GM21786 (cell line): Measurements from ENCODE around the gene INPP5F.
"Not testable (repeated sequence)": the region's sequence is repeated elsewhere in the genome, so short reads cannot be mapped to it uniquely, and the experiment has no call there.

Source experiments
- ATAC-seq: cut with Tn5 transposase; IDR thresholded peaks from one replicate; pipeline ENCODE4 v1.9.1; 2021; ENCODE audit not compliant: unreplicated experiment

Gene INPP5F

DNA sequence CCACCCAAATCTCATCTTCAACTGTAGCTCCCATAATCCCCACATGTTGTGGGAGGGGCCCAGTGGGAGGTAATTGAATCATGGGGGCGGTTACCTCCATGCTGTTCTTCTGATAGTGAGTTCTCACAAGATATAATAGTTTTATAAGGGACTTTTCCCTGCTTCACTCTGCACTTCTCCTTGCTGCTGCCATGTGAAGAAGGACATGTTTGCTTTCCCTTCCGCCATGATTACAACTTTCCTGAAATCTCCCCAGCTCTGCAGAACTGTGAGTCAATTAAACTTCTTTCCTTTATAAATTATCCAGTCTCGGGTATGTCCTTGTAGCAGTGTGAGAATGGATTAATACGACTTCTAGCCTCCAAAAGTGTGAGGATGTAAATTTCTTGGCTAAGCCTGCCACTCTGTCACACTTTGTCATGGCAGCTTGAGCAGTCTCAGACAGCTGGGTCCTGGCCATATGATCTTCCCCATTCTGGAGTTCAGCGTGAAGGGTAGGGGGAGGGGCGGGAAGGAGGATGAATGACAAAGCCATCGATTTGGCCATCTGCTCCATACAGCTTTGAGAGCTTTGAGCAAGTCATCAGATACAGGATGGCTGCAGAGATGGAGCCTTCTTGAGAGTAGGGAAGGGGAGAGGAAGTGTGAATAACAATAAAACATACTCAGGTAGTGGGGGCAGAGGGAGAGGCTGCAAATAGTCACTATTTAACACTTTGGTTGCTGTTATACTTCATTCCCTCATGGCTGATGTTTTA is 19.1 kb upstream of the INPP5F start:
- ATAC-seq, result no peak

DNA sequence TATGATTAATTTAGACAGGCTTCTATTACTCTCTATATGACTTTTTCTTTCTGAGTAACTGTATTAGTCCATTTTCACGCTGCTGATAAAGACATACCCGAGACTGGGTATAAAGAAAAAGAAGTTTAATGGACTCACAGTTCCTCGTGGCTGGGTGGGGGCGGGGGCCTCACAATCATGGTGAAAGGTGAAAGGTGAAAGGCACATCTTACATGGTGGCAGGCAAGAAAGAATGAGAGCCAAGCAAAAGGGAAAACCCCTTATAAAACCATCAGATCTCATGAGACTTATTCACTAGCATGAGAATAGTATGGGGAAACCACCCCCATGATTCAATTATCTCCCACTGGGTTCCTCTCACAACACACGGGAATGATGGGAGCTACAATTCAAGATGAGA is 18.5 kb upstream of the INPP5F start:
- ATAC-seq, result not testable (repeated sequence)

DNA sequence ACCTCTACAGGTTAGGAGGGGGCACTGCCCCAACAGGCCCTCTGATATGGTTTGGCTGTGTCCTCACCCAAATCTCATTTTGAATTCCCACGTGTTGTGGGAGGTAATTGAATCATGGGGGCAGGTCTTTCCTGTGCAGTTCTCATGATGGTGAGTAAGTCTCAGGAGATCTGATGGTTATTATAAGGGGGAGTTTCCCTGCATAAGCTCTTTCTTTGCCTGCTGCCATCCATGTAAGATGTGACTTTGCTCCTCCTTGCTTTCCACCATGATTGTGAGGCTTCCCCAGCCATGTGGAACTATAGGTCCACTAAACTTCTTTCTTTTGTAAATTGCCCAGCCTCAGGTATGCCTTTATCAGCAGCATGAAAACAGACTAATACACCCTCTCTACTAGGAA is 14.9 kb upstream of the INPP5F start:
- not testable (repeated sequence) for ATAC-seq

DNA sequence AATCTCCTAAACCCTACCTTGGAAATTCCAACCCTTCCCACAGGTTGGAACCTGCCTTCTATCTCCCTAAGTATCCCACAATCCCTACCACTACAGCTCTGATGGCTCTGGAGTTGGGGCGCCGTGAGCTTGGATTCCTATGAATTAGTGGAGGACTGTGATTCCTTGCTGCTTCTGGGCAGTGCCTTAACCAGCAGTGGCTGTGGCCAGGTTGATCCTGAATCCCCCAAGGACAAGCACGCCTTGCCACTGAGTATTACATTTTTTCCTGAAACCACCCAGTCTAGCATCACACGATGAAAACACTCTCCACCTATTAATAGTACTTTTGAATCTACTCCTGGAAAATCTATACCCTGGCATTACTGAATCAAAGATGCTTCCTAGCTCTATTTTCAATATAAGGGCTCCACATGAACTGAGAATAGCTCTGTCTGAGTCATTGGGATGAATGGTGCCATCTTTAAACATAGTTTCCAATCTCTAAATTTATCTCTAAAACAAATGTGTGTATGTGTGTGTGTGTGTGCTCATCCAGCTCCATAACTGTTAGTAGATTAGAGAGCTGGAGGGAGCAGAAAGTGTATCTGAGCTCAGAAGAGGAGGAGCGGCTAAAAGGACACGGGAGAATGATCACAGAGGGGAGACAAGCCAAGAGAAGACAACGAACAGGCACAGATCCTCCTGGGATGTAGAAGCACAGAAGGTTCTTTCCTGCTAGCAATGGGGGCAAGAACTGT is 11.9 kb upstream of the INPP5F start:
- ATAC-seq, result no peak

DNA sequence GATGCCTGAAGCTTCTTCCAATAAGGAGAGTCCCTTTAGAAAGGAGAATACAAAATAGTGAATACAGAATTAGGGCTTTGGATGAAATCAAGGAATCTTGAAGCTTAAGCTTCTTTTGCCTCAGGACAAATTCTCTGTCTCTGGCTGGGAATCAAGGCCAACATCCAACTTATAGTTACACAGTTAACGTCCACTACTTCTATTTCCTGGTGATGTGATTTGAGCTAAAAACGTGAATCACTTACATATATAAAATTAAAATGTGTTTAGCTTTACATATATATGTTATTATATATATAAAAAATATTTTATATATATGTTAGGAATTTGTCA is 11.4 kb upstream of the INPP5F start:
- ATAC-seq, result no peak

DNA sequence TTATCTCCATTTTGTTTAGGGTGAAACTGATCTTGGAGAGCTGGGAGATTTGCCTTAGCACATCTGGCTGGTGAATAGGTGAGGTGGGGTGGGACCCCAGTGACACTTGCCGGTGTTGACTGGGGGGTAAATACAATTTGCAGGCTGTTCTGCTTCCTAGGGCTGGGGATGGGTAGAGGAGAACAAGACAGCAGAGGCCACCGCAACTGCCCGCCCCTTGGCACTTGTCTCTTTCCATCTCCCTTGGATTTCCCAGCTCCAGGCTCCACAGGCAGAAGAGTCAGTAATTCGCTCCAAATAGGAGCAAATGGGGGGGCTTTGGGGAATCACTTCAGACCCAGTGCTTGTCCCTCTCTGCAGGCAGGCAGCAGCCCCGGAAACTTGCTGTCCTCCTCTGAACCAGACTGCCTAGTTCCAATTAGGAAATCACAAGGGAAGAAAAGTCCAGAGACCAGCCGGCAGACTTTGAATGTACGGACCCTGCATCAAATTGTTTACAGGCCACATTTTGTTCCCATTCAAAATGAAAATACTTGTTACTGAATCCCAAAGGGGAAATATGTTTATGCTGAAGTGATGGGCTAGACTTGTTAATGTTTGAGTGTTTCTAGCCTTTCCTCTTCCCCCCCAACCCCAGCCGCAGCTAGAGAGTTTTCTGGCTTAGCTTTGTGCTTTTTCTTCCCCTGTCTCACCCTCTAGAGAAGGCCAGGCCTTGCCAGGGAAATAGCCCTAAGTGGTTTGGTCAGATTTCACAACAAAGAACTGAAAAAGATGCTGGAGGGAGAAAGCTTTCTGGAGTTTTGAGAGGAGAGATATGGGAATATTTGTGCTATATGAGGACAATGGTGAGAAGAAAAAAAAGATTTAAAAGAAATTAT is 10.0 kb upstream of the INPP5F start:
- no peak for ATAC-seq

DNA sequence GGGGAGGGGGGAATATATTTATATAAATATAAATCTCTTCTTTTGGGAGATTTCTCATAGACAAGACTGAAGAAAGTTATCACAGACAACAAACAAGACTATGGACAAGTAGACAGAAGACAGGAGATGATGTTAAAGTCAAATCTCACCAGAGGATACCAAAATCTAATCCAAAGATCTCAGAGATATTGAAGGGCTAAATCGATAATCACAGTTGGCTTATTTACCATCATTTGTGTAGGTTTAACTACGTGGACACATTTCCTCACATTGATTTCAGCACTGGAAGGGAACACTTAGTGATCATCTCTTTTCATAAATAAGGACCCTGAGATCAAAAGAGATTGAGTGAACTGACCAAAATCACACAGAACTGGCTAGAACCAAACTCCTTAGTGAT is 2.7 kb upstream of the INPP5F start:
- no peak for ATAC-seq

DNA sequence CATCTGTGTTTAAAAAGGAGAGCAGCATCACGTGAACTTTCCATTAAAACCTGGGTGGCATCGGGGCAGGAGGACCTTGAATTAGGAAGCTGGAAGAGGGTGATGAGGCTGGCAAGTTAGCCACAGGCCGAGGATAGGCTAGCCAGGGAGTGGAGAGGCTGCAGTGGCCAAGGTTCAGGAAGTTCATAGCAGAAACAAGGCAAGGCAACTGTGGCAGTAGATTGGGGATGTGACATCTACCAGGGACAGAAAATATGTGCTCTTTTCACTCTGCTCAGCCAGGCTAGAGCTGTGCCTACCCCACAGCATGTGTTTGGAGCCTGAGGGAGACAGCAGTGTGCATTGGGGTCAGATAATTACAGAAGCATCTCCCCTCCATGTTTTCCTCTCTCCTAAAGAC is 2.2 kb upstream of the INPP5F start:
- no peak for ATAC-seq

DNA sequence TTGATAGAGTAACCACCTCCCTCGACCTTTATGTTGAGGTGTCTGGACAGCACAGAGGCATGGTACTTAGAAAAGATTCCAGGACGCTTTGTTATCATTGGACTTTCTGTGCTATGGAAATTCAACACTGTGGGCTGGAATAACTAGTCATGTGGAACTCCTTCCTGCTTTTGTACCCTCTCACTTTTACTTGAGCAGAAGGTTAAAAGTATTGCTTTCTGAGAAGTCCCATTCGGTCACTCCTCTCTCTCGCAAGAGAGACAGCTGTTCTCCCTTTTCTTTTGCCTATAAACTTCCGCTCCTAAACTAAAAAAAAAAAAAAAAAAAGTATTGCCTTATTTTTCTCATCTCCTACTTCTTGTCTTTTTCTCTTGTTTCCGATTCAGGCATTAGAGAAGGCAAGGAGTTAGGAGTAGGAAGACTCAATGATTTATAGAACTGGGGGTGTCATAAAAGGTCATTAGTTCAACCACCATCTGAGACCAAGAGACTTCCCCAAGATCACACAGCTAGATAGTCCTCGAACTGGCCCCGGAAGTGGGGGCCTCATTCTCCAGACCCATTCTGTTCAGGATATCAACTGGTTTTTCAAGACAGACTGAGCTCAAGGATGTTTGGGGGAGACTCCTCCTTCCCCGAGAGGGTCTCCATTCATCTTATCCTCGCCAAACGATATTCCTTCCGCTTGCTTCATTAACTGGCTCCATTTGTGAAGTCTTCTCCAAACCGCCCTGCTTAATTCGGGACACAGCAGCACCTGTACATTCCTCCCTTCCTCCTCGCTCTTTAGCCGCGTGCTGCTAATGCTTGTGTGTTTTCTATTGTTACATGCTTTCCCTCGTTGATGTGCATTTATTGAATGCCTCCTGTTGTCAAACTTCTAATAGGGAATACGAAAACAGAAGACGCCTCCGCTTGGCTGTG is 995 bp upstream of the INPP5F start:
- ATAC-seq, result no peak

DNA sequence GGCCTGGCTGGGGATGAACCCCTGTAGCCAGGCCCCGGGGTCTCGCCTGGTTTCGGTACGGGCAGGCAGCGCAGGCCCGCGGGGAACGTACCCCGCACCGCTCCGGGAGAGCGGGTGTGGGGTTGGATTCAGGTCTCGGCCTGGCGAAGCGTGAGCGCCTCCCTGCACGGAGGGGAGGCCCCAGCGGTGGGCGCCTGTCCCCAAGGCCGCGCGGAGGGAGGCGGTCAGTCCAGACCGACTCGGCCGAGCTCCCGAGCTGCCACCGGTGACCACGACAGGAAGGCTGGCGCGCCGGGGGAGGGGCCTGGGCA is 378 bp upstream of the INPP5F start:
- no peak for ATAC-seq

DNA sequence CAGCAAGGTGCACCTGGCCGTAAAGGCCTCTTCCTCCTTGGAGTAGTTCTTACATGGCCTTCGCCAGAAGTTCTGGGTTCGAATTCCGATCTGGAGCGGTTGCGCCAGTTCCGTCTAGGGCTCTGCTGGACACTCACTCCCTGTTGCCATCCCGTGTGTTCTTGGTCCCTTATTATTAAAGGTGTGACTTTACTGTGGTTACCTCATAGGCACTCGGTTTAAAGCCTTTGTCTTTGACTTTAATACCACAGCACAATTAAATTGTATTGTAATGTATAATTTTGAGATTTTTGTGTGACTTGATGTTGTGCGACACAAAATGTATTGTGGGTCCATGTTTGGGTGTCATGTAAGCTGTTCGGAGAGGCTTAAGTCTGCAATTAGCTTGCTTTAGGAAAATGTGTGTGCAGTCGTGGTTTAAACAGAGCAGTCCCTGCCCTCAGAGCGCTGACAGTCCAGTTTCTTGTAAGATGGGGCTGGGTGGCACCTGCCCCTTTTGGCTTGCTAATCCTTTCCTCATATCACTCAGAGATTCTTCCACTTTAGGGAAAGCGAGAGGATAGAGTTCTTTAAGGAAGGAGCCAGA is 919 bp downstream of the INPP5F start:
- ATAC-seq, result no peak

DNA sequence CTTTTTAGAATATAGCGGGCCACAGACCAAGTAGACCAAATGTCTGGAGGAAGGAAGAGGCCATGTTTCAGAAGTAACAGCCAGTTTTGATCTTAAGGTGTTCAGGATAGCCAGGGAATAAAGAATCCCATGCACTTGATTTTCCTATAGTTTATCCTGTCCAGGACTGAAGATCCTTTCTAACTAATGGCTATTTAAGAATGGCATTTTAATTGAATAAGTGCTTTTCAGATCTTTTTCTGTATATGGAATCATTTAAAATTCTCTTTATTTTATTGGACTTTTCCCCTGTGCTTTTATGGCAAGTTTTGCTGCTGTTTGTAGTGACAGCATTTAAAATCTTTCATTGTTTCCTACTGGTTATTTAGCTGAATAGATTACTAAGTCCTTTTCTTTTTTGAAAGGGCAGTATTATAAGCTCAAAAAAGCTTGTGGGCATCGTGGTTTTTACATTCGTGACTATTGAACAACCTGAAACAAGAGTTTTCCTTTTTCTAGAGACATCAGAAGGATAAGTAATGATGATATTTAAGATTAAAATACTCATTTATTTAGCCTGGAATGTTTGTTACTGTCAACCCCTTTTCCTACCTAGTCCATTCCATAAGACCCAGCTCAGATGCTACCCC is 2.4 kb downstream of the INPP5F start:
- no peak for ATAC-seq

DNA sequence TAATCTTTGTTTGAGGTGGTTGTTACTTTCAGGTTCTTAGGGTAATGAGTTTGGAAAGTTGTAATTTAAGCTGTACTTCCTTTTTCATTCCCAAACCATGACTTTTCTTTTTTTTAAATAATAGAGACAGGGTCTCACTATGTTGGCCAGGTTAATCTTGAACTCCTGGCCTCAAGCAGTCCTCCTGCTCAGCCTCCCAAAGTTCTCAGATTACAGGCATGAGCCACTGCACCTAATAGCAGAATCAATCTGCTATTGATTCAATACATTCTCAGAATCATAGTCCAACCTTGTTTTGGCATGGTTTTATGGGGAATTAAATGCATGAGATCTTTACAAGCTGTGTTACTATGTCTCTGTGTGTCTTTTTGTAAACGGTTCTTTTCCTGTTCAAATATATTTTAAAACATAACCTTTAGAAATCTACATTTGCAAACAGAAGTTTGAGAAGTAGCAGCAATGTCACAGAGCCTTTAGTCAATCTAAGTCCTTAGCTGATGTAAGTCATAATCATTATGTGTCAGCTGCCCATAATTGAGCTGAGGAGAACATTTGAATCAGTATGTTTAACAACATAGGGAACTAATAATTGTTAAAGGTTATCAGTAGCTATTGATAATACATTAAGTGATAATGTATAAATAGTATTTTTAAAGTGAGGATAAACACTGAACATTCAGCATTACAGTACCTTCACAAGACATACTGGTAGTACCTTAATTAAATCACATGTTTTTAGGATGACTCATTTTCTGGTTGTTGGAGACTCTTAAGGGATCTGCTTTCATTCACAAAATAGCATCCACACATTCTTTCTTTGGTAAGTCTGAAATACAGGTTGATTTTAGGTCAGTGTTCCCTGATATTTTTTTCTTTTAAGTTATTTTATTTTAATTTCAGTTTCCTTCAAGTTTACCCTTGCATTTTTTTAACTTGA is 8.8 kb downstream of the INPP5F start:
- no peak for ATAC-seq

DNA sequence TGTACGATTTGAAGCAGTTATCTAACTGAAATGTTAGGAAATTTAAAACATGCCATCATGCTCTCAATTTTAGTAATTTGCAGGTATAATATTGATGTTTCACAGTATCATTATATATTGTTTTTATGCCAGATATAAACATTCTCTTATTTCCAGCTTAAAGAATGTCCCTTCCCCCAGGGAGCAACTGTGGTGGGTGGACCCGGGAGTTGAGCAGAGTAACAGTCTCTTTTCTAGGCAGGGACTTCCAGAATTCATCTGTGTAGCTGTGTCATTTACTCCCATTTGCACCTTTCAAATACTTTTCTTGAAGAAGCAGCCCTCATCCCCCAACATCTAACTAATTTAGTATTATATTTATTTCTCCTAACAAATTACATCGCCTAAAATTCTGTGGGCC is 9.6 kb downstream of the INPP5F start:
- no peak for ATAC-seq

DNA sequence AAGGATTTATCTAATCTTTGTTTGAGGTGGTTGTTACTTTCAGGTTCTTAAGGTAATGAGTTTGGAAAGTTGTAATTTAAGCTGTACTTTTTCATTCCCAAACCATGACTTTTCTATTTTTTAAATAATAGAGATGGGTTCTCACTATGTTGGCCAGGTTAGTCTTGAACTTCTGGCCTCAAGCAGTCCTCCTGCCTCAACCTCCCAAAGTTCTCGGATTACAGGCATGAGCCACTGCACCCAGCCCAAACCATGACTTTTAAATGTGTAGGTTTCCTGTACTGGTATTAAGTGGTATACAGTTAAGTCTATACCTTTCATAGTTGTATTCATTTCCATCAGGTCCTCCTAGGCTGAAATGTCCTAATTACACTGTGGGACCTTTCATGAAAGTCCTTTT is 10.4 kb downstream of the INPP5F start:
- ATAC-seq, result no peak

DNA sequence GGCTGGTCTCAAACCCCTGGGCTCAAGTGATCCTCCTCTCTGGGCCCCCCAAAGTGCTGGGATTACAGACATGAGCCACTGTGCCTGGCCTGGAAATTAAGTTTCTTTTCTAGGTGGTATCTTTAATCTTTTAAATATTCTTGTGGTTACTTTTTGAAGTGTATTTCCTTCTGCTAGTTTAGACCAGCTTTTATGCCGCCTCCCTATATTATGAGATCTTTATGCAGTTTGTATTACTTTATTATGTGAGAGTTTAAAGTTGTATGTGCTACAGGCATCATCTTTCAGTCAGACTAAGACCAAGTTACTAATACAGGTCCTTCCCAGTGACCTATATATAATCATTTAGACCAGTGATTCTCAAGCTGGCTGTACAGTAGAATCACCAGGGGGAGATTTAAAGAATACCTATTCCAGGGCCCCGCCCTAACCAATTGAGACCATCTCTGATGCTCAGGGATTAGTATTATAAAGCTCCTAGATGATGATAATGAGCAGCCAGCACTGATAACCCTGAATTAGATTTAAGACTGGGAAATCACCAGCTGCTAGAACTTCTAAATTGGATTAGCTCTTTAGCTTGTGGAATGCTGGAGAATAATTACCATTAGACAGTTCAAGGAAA is 11.3 kb downstream of the INPP5F start:
- no peak for ATAC-seq

DNA sequence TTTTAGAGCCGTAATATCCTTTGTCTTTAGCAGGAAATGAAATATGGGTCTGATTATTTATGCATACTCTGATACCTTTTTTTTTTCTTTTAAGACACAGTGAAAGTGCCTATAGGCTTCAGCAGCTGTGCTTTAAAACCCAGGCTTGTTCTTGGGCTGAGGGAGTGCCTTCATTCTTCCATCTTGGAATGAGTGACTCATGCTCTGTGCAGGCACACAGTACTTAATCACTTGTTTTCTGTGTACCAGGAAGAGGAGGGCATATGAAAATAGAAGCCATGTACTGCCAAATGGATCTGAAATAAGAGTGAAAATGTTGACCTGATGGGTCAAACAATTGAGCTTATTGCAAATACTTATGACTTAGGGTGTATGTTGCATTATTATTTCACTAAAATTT is 12.0 kb downstream of the INPP5F start:
- ATAC-seq, result no peak

DNA sequence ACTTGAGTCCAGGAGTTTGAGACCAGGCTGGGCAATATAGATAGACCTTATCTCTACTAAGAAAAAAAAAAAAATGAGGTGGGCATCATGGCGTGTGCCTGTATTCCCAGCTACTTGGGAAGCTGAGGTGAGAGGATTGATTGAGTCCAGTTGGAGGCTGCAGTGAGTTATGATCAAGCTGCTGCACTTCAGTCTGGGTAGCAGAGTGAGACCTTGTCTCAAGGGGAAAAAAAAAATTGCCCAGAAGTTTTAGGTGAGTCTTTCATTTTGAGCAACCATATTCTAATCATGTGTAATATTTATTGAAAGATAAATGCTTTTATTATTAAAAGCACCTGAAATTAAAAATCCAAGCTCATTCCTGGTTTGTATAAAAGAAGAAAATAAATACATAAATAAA is 13.1 kb downstream of the INPP5F start:
- ATAC-seq, result no peak

DNA sequence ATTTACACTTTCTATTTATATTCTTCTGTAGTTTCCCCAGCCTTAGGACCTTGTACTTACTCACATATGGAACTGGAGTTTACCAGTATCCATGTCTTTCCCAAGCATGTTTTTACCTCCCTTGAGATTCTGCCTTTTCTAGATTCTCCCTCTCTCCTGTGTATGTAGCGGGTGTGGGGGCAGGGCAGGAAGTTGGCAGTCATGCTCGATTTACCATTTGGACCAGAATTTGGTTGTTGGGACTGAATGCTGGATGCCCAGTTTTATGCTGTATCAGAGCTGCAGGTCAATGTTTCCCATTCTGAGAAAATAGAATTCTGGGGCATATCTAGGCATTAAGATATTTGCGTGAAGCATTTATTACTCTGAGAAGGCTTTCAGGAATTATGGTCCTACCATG is 14.2 kb downstream of the INPP5F start:
- ATAC-seq, result no peak
